Activated CD8-positive, alpha-beta memory T cell treated with anti-CD3 and anti-CD28 coated beads for 24 hours (primary cell): Measurements from ENCODE around the gene TOMM40.
"Not testable (repeated sequence)": the region's sequence is repeated elsewhere in the genome, so short reads cannot be mapped to it uniquely, and the experiment has no call there.

Experiments
- DNase-seq: peaks from one replicate; pipeline ENCODE4 v3.0.0-alpha.2; 2020

TOMM40 gene

DNA sequence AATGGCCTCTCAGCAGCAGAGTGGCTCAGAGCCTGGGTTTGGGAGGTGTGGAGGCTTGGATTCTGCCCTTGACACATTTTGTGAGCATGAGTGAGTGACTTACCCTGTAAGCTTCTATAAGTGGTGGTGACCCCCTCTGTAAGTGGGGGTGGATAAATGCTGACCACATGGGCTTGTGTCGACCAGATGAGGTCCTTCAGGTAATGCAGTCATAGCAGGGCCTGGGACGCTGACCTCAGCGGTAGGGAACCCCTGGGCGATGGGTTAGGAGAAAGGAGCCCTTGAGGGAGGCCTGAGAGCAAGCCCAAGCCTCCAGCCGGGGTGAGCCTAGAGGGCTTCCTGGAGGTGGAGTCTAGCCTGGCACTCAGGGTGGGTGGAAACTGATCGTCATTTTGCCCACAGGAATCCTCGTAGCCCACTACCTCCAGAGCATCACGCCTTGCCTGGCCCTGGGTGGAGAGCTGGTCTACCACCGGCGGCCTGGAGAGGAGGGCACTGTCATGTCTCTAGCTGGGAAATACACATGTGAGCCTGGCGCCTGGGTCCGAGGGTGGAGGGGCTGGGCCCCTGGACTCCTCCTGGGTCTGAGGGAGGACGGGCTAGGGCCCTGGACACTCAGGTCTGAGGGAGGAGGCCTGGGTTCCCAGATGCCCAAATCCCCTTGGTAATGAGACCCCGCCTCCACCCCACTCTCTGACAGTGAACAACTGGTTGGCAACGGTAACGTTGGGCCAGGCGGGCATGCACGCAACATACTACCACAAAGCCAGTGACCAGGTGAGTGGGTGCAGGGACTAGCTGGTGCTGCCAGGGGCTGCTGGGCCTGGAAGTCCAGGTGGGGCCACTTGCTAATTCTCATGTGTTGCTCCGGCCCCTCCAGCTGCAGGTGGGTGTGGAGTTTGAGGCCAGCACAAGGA, 9.5 kb downstream of the TOMM40 start:
- DNase-seq, result no peak

DNA sequence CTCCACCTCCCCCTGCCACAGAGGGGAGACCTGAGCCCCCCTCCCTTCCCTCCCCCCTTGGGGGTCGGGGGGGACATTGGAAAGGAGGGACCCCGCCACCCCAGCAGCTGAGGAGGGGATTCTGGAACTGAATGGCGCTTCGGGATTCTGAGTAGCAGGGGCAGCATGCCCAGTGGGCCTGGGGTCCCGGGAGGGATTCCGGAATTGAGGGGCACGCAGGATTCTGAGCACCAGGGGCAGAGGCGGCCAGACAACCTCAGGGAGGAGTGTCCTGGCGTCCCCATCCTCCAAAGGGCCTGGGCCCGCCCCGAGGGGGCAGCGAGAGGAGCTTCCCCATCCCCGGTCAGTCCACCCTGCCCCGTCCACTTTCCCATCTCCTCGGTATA, 12.2 kb downstream of the TOMM40 start:
- no peak for DNase-seq

DNA sequence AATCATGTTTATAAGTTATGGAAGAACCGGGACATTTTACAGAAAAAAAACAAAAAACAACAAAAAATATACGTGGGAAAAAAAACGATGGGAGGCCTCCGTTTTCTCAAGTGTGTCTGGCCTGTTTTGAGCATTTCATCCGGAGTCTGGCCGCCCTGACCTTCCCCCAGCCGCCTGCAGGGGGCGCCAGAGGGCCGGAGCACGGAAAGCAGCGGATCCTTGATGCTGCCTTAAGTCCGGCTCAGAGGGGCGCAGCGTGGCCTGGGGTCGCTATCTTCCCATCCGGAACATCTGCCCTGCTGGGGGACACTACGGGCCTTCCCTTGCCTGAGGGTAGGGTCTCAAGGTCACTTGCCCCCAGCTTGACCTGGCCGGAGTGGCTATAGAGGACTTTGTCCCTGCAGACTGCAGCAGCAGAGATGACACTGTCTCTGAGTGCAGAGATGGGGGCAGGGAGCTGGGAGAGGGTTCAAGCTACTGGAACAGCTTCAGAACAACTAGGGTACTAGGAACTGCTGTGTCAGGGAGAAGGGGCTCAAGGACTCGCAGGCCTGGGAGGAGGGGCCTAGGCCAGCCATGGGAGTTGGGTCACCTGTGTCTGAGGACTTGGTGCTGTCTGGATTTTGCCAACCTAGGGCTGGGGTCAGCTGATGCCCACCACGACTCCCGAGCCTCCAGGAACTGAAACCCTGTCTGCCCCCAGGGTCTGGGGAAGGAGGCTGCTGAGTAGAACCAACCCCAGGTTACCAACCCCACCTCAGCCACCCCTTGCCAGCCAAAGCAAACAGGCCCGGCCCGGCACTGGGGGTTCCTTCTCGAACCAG, 12.8 kb downstream of the TOMM40 start:
- DNase-seq, result peak; percentile 94

DNA sequence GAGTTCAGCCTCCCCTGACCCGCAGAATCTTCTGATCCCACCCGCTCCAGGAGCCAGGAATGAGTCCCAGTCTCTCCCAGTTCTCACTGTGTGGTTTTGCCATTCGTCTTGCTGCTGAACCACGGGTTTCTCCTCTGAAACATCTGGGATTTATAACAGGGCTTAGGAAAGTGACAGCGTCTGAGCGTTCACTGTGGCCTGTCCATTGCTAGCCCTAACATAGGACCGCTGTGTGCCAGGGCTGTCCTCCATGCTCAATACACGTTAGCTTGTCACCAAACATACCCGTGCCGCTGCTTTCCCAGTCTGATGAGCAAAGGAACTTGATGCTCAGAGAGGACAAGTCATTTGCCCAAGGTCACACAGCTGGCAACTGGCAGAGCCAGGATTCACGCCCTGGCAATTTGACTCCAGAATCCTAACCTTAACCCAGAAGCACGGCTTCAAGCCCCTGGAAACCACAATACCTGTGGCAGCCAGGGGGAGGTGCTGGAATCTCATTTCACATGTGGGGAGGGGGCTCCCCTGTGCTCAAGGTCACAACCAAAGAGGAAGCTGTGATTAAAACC, 13.5 kb downstream of the TOMM40 start:
- DNase-seq, result peak; percentile 71

DNA sequence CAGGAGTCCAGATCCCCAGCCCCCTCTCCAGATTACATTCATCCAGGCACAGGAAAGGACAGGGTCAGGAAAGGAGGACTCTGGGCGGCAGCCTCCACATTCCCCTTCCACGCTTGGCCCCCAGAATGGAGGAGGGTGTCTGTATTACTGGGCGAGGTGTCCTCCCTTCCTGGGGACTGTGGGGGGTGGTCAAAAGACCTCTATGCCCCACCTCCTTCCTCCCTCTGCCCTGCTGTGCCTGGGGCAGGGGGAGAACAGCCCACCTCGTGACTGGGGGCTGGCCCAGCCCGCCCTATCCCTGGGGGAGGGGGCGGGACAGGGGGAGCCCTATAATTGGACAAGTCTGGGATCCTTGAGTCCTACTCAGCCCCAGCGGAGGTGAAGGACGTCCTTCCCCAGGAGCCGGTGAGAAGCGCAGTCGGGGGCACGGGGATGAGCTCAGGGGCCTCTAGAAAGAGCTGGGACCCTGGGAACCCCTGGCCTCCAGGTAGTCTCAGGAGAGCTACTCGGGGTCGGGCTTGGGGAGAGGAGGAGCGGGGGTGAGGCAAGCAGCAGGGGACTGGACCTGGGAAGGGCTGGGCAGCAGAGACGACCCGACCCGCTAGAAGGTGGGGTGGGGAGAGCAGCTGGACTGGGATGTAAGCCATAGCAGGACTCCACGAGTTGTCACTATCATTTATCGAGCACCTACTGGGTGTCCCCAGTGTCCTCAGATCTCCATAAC, 14.5 kb downstream of the TOMM40 start, which contains the start of gene APOE:
Gene APOE, plus strand, starts transcription at position 360 of the 724 bp plus-strand sequence. CDS start 829 bp downstream, outside the sequence.
- no peak for DNase-seq

DNA sequence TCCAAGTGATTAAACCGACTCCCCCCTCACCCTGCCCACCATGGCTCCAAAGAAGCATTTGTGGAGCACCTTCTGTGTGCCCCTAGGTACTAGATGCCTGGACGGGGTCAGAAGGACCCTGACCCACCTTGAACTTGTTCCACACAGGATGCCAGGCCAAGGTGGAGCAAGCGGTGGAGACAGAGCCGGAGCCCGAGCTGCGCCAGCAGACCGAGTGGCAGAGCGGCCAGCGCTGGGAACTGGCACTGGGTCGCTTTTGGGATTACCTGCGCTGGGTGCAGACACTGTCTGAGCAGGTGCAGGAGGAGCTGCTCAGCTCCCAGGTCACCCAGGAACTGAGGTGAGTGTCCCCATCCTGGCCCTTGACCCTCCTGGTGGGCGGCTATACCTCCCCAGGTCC, 16.6 kb downstream of the TOMM40 start:
- DNase-seq, result no peak

DNA sequence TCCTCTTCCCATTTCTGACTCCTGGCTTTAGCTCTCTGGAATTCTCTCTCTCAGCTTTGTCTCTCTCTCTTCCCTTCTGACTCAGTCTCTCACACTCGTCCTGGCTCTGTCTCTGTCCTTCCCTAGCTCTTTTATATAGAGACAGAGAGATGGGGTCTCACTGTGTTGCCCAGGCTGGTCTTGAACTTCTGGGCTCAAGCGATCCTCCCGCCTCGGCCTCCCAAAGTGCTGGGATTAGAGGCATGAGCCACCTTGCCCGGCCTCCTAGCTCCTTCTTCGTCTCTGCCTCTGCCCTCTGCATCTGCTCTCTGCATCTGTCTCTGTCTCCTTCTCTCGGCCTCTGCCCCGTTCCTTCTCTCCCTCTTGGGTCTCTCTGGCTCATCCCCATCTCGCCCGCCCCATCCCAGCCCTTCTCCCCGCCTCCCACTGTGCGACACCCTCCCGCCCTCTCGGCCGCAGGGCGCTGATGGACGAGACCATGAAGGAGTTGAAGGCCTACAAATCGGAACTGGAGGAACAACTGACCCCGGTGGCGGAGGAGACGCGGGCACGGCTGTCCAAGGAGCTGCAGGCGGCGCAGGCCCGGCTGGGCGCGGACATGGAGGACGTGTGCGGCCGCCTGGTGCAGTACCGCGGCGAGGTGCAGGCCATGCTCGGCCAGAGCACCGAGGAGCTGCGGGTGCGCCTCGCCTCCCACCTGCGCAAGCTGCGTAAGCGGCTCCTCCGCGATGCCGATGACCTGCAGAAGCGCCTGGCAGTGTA, 17.2 kb downstream of the TOMM40 start:
- DNase-seq, result no peak

DNA sequence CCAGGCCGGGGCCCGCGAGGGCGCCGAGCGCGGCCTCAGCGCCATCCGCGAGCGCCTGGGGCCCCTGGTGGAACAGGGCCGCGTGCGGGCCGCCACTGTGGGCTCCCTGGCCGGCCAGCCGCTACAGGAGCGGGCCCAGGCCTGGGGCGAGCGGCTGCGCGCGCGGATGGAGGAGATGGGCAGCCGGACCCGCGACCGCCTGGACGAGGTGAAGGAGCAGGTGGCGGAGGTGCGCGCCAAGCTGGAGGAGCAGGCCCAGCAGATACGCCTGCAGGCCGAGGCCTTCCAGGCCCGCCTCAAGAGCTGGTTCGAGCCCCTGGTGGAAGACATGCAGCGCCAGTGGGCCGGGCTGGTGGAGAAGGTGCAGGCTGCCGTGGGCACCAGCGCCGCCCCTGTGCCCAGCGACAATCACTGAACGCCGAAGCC, 17.8 kb downstream of the TOMM40 start:
- no peak for DNase-seq

DNA sequence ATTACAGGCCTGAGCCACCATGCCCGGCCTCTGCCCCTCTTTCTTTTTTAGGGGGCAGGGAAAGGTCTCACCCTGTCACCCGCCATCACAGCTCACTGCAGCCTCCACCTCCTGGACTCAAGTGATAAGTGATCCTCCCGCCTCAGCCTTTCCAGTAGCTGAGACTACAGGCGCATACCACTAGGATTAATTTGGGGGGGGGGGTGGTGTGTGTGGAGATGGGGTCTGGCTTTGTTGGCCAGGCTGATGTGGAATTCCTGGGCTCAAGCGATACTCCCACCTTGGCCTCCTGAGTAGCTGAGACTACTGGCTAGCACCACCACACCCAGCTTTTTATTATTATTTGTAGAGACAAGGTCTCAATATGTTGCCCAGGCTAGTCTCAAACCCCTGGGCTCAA, 18.7 kb downstream of the TOMM40 start:
- no peak for DNase-seq

DNA sequence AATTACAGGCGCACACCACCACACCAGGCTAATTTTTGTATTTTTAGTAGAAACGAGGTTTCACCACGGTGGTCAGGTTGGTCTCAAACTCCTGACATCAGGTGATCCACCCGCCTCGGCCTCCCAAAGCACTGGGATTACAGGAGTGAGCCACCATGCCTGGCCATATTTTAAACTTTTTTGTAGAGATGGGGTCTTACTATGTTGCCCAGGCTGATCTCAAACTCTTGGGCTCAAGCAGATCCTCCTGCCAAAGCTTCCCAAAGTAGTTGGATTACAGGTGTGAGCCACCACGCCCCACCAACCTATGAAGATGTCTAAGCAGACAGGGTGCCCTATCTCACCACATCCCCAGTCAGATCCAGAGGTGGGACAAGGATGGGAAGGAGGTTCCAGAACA, 20.8 kb downstream of the TOMM40 start:
- not testable (repeated sequence) for DNase-seq

DNA sequence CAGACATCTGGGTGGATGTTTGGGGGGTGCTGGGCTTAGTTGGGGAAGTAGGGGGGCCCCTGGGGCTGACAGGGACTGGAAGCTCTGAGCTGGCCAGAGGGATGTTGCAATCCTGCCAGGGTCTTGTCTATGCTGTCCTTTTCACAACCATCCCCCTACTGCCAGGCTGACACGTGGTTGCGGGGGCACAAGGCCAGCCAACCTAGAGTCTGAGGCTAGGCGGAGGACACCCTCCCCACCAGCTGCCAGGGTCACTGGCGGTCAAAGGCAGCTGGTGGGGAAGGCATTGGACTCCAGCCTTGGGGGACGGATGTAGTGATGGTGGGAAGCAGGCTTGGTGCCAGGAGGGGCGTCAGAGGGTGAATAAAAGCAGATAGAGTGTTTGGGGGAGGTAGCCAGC, 21.8 kb downstream of the TOMM40 start:
- DNase-seq, result no peak

DNA sequence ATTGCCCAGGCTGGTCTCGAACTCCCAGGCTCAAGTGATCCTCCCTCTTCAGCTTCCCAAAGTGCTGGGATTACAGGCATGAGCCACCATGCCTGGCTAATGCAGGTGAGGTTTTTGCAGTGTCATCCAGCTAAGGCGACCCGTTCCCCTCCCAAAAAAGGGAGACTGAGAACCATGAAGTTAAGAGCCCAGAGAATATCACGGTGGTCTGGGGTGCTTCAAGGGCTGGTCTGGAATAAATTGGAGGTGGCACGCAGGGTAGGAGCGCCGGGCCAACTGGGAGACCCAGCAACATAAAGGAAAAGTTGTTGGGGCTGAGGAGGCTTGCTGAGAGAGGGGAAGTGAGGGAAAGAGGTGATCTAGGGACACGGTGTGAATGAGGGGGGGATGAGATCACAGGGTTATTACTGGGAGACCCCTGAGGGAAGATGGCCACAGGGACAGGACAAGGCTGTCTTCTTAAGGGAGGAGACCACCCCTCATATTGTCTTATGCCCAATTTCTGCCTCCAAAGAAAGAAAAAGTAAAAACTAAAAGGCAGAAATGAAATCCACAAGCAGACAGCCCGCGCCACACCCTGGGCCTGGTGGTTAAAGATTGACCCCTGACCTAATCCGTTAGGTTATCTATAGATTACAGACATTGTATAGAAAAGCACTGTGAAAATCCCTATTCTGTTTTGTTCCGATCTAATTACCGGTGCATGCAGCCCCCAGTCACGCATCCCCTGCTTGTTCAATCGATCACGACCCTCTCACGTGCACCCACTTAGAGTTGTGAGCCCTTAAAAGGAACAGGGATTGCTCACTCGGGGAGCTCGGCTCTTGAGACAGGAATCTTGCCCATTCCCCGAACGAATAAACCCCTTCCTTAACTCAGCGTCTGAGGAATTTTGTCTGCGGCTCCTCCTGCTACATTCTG, 22.7 kb downstream of the TOMM40 start:
- not testable (repeated sequence) for DNase-seq

DNA sequence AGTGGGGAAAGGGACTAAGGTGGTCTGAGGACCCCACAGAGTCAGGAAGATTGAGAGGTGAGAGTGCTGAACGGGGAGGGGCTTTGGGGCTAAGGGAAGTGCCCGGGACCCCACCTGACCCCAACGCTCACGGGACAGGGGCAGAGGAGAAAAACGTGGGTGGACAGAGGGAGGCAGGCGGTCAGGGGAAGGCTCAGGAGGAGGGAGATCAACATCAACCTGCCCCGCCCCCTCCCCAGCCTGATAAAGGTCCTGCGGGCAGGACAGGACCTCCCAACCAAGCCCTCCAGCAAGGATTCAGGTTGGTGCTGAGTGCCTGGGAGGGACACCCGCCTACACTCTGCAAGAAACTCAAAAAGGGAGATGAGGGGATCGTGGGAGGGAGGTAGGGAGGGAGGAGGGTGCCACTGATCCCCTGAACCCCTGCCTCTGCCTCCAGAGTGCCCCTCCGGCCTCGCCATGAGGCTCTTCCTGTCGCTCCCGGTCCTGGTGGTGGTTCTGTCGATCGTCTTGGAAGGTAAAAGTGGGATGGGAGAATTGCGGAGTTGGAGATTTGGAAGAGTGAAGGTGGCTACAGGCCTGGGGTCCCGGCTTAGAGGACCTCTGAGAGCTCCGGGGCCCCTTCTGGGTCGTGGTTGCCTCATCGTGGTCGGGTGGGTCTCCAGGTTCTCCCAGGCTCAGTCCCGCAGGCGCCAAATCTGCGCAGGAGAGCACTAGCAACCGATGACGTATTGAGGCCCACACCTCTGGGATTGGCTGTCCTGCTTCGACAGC, 23.6 kb downstream of the TOMM40 start, which contains the start of gene APOC1:
Gene APOC1, plus strand, starts transcription at position 176 of the 774 bp plus-strand sequence. Its CDS starts 284 bp downstream, at position 460.
- peak; percentile 90 for DNase-seq

DNA sequence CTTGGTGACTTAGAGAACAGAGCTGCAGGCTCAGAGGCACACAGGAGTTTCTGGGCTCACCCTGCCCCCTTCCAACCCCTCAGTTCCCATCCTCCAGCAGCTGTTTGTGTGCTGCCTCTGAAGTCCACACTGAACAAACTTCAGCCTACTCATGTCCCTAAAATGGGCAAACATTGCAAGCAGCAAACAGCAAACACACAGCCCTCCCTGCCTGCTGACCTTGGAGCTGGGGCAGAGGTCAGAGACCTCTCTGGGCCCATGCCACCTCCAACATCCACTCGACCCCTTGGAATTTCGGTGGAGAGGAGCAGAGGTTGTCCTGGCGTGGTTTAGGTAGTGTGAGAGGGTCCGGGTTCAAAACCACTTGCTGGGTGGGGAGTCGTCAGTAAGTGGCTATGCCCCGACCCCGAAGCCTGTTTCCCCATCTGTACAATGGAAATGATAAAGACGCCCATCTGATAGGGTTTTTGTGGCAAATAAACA, 33.2 kb downstream of the TOMM40 start:
- no peak for DNase-seq

DNA sequence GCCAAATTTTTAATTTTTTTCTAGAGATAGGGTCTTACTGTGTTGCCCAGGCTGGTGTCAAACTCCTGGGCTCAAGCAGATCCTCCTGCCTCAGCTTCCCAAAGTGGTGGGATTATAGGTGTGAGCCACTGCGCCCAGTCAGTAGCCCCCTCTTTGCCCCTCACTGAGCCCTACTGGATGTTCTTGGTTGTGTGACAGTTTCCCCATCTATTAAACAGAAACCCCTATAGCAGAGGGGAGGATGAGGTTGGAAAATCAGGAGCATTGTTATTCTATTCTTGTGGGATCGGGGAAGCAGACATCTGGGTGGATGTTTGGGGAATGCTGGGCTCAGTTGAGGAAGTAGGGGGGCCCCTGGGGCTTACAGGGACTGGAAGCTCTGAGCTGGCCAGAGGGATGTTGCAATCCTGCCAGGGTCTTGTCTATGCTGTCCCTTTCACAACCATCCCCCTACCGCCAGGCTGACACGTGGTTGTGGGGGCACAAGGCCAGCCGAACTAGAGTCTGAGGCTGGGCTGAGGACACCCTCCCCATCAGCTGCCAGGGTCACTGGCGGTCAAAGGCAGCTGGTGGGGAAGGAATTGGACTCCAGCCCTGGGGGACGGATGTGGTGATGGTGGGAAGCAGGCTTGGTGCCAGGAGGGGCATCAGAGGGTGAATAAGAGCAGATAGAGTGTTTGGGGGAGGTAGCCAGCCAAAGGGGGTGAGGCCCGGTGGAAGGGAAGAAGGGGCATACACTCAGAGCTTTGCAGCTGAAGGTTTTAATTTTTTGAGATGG, 34.2 kb downstream of the TOMM40 start:
- DNase-seq, result no peak

DNA sequence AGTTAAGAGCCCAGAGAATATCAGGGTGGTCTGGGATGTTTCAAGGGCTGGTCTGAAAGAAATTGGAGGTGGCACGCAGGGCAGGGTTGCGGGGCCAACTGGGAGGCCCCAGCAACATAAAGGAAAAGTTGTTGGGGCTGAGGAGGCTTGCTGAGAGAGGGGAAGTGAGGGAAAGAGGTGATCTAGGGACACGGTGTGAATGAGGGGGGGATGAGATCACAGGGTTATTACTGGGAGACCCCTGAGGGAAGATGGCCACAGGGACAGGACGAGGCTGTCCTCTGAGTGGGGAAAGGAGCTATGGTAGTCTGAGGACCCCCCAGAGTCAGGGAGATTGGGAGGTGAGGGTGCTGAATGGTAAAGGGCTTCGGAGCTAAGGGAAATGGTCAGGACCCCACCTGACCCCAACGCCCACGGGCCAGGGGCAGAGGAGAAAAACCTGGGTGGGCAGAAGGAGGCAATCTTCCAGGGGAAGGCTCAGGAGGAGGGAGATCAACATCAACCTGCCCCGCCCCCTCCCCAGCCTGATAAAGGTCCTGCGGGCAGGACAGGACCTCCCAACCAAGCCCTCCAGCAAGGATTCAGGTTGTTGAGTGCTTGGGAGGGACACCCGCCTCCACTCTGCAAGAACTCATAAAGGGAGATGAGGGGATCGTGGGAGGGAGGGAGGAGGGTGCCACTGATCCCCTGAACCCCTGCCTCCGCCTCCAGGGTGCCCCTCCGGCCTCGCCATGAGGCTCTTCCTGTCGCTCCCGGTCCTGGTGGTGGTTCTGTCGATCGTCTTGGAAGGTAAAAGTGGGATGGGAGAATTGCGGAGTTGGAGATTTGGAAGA, 35.4 kb downstream of the TOMM40 start:
- not testable (repeated sequence) for DNase-seq

DNA sequence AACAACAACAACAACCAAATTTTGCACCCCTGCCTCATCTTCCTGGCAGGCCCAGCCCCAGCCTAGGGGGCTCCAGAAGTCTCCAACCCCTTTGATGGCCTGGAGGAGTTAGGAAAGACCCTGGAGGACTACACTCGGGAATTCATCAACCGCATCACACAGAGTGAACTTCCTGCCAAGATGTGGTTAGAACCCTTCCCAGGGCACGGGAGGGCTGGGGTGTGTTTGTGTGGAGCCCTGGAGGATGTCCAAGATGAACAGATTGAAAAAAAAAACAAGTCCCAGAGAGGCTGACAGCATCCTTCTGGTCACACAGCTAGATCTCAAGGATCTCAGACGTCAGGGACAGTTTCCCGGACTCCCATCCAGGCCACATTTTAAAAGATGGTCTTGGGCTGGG, 36.7 kb downstream of the TOMM40 start:
- no peak for DNase-seq

DNA sequence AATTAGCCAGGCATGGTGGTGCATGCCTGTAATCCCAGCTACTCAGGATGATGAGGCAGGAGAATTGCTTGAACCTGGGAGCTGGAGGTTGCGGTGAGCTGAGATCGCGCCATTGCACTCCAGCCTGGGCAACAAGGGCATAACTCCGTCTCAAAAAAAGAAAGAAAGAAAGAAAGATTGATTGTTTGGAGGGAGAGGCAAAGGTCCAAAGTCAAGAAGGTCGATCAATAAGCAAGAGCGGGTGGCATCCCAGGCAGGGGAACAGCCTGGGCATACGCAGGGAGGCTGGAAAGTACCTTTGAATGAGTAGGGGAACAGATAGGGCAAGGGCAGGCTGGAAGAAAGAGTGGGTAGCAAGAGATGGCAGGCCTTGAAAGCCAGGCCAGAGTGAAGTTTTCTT, 39.0 kb downstream of the TOMM40 start:
- DNase-seq, result no peak
